K562 (cell line): Measurements from ENCODE around the gene PLPPR1.

Experiments
- GTF2A2 ChIP-seq: IDR thresholded peaks from 2 replicates; pipeline ENCODE4 v1.6.1; 2016; ENCODE audit warnings: mild to moderate bottlenecking, missing genetic modification characterization, missing compliant biosample characterization
- JUN ChIP-seq, 2 experiments: sonication (generic) in 1 of 2; formaldehyde crosslinking in 1 of 2; IDR thresholded peaks; 2 replicates each; pipeline versions ENCODE4 v1.6.1 to v1.8.0; 2012 to 2022; ENCODE audit warnings: borderline replicate concordance in 2 of 2, mild to moderate bottlenecking in 2 of 2, improper control_type of control experiment in 1 of 2, low read depth in 1 of 2, low read length in 1 of 2, missing genetic modification reagents in 1 of 2
- KLF1 ChIP-seq: fragments of 450-650 bp; IDR thresholded peaks from 2 replicates; pipeline ENCODE4 v1.6.1; 2016; ENCODE audit warnings: missing genetic modification characterization, missing compliant biosample characterization
- NFIC ChIP-seq: fragments of 450-650 bp; IDR thresholded peaks from 2 replicates; pipeline ENCODE4 v1.6.1; 2017; ENCODE audit warnings: mild to moderate bottlenecking, inconsistent platforms
- POLR2AphosphoS5 ChIP-seq: IDR thresholded peaks from 2 replicates; pipeline ENCODE4 v1.6.1; 2011; ENCODE audit warnings: mild to moderate bottlenecking, low read depth, low read length, moderate library complexity; ENCODE audit not compliant: control insufficient read depth, insufficient read depth
- SREBF1 ChIP-seq: fragments of 150-350 bp; IDR thresholded peaks from 2 replicates; pipeline ENCODE4 v1.6.1; 2014; ENCODE audit warnings: antibody characterized with exemption, low read depth, low read length, borderline replicate concordance
- U2AF2 ChIP-seq: fragments of 200-400 bp; formaldehyde crosslinking; optimal IDR thresholded peaks from 2 replicates; pipeline ENCODE3; 2017; ENCODE audit warnings: low read depth, mild to moderate bottlenecking, low read length
- ZBTB7A ChIP-seq: IDR thresholded peaks from 2 replicates; pipeline ENCODE4 v1.6.1; 2011; ENCODE audit warnings: low read depth, mild to moderate bottlenecking, low read length, moderate library complexity, borderline replicate concordance; ENCODE audit not compliant: control insufficient read depth
- TF ChIP-seq, protein P1 (sequence below): fragments of 150-350 bp; IDR thresholded peaks from 2 replicates; pipeline ENCODE4 v1.6.1; 2014; ENCODE audit warnings: low read depth, mild to moderate bottlenecking, low read length, borderline replicate concordance
- TF ChIP-seq, protein P2 (sequence below): fragments of 250-450 bp; sonication (Bioruptor Pico); IDR thresholded peaks from 2 replicates; pipeline ENCODE4 v1.4.0; 2020; ENCODE audit warnings: mild to moderate bottlenecking, moderate library complexity
- TF ChIP-seq, protein P3 (sequence below), 2 experiments: fragments of 450-650 bp; formaldehyde crosslinking in 1 of 2; IDR thresholded peaks; 2 replicates each; pipeline versions ENCODE4 v1.4.0 to v1.6.1; 2014 to 2020; ENCODE audit warnings: mild to moderate bottlenecking in 2 of 2, borderline replicate concordance in 1 of 2, low read depth in 1 of 2

DNA sequence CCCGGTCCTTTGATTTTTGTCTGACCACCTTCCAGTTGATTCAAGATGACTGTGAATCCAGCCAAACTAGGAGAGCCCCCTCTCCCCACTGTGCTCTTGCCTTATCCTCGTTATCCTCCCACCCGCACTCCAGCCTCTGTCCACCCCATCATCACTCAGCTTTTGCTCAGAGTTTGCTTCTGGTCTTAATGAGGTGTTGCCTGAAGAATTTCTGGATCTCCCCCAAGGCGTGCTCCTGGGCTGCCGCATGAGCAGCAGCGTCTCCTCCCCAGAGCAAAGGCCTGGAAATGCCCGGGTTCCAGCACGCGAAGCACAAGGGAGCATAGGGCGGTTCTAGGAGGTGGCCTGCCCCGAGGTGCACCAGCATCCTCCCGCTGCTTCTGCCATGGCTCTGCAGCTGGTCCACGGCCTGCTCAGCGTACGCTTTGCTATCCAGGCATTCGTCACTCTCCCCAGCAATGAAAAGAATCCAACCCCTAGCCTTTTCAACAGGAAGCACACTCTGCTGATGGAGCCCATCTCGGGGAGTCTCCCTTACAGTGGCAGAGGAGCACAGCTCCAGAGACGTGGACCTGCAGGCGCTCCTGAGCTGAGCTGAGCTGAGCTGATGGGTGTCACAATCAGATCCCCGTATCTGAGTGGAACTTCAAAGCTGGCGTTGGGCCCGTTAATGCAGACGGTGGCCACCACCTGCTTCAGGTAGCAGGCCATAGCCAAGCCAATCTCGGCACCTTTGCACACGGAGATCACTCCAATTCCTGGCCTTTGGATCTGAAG is 305.6 kb downstream of the PLPPR1 start:
- TF ChIP-seq SREBF1 (no peak), GTF2A2 (tag) (no peak), NFIC (no peak), POLR2AphosphoS5 (no peak), KLF1 (no peak), U2AF2 (no peak), ZBTB7A (no peak), JUN (IDR thresholded peaks at IDR 0.05; ENCODE audit: borderline replicate concordance, low read depth, low read length) (no peak), JUN (CRISPR knock-in tag; IDR thresholded peaks at IDR 0.05; ENCODE audit: borderline replicate concordance) (no peak)
- TF ChIP-seq, protein P1, sequence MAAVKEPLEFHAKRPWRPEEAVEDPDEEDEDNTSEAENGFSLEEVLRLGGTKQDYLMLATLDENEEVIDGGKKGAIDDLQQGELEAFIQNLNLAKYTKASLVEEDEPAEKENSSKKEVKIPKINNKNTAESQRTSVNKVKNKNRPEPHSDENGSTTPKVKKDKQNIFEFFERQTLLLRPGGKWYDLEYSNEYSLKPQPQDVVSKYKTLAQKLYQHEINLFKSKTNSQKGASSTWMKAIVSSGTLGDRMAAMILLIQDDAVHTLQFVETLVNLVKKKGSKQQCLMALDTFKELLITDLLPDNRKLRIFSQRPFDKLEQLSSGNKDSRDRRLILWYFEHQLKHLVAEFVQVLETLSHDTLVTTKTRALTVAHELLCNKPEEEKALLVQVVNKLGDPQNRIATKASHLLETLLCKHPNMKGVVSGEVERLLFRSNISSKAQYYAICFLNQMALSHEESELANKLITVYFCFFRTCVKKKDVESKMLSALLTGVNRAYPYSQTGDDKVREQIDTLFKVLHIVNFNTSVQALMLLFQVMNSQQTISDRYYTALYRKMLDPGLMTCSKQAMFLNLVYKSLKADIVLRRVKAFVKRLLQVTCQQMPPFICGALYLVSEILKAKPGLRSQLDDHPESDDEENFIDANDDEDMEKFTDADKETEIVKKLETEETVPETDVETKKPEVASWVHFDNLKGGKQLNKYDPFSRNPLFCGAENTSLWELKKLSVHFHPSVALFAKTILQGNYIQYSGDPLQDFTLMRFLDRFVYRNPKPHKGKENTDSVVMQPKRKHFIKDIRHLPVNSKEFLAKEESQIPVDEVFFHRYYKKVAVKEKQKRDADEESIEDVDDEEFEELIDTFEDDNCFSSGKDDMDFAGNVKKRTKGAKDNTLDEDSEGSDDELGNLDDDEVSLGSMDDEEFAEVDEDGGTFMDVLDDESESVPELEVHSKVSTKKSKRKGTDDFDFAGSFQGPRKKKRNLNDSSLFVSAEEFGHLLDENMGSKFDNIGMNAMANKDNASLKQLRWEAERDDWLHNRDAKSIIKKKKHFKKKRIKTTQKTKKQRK: no peak
- TF ChIP-seq, protein P2, sequence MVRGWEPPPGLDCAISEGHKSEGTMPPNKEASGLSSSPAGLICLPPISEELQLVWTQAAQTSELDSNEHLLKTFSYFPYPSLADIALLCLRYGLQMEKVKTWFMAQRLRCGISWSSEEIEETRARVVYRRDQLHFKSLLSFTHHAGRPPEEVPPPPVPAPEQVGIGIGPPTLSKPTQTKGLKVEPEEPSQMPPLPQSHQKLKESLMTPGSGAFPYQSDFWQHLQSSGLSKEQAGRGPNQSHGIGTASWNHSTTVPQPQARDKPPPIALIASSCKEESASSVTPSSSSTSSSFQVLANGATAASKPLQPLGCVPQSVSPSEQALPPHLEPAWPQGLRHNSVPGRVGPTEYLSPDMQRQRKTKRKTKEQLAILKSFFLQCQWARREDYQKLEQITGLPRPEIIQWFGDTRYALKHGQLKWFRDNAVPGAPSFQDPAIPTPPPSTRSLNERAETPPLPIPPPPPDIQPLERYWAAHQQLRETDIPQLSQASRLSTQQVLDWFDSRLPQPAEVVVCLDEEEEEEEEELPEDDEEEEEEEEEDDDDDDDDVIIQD (CRISPR knock-in tag): no peak
- TF ChIP-seq, protein P3, sequence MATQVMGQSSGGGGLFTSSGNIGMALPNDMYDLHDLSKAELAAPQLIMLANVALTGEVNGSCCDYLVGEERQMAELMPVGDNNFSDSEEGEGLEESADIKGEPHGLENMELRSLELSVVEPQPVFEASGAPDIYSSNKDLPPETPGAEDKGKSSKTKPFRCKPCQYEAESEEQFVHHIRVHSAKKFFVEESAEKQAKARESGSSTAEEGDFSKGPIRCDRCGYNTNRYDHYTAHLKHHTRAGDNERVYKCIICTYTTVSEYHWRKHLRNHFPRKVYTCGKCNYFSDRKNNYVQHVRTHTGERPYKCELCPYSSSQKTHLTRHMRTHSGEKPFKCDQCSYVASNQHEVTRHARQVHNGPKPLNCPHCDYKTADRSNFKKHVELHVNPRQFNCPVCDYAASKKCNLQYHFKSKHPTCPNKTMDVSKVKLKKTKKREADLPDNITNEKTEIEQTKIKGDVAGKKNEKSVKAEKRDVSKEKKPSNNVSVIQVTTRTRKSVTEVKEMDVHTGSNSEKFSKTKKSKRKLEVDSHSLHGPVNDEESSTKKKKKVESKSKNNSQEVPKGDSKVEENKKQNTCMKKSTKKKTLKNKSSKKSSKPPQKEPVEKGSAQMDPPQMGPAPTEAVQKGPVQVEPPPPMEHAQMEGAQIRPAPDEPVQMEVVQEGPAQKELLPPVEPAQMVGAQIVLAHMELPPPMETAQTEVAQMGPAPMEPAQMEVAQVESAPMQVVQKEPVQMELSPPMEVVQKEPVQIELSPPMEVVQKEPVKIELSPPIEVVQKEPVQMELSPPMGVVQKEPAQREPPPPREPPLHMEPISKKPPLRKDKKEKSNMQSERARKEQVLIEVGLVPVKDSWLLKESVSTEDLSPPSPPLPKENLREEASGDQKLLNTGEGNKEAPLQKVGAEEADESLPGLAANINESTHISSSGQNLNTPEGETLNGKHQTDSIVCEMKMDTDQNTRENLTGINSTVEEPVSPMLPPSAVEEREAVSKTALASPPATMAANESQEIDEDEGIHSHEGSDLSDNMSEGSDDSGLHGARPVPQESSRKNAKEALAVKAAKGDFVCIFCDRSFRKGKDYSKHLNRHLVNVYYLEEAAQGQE (IDR thresholded peaks at IDR 0.05; ENCODE audit: borderline replicate concordance): no peak
- TF ChIP-seq, protein P3 (CRISPR knock-in tag; IDR thresholded peaks at IDR 0.05; ENCODE audit: low read depth): no peak
